Stimulated activated CD8-positive, alpha-beta memory T cell treated with anti-CD3 and anti-CD28 coated beads, Interleukin-12 subunit alpha, Interleukin-12 subunit beta, amount 100 ng/mL, for 1 hour (primary cell): Measurements from ENCODE around the gene PTGES.

Experiments
- DNase-seq: peaks from one replicate; pipeline ENCODE4 v3.0.0-alpha.2; 2020; ENCODE audit warnings: low read depth

The PTGES gene

GRCh38 chr9:129717991-129718390 is 34.9 kb downstream of the PTGES start:
- no peak for DNase-seq

GRCh38 chr9:129716091-129716490 is 36.8 kb downstream of the PTGES start:
- DNase-seq, result no peak

- DNase-seq, result no peak
These were observed 38.3 kb downstream of the PTGES start for GRCh38 chr9:129714511-129715061.

- DNase-seq, result no peak
These were observed 39.5 kb downstream of the PTGES start for GRCh38 chr9:129713402-129713679.

GRCh38 chr9:129712634-129713401 is 40.0 kb downstream of the PTGES start:
- no peak for DNase-seq

- DNase-seq, result no peak
These were observed 42.7 kb downstream of the PTGES start for GRCh38 chr9:129710169-129710453.

- DNase-seq, result no peak
These were observed 43.2 kb downstream of the PTGES start for GRCh38 chr9:129709438-129710168.

- DNase-seq, result no peak
These were observed 44.0 kb downstream of the PTGES start for GRCh38 chr9:129708793-129709192.

- DNase-seq, result no peak
These were observed 48.0 kb downstream of the PTGES start for GRCh38 chr9:129704807-129705206.

- no peak for DNase-seq
These were observed 49.0 kb downstream of the PTGES start for GRCh38 chr9:129703667-129704355.

- DNase-seq, result no peak
These were observed 50.0 kb downstream of the PTGES start for GRCh38 chr9:129702589-129703520.

- DNase-seq, result no peak
These were observed 51.3 kb downstream of the PTGES start for GRCh38 chr9:129701549-129701948.

- no peak for DNase-seq
These were observed 51.8 kb downstream of the PTGES start for GRCh38 chr9:129701054-129701453.

GRCh38 chr9:129698254-129698757 is 54.5 kb downstream of the PTGES start:
- DNase-seq, result no peak

GRCh38 chr9:129697656-129698253 is 55.1 kb downstream of the PTGES start:
- peak; percentile 1 for DNase-seq

GRCh38 chr9:129696944-129697655 is 55.7 kb downstream of the PTGES start:
- DNase-seq, result no peak

- DNase-seq, result no peak
These were observed 57.0 kb downstream of the PTGES start for GRCh38 chr9:129695870-129696269.

GRCh38 chr9:129694243-129694646 is 58.6 kb downstream of the PTGES start:
- no peak for DNase-seq

GRCh38 chr9:129693741-129694140 is 59.1 kb downstream of the PTGES start:
- no peak for DNase-seq

GRCh38 chr9:129692534-129692933 is 60.3 kb downstream of the PTGES start:
- no peak for DNase-seq
